Heart left ventricle (tissue), 16 donors: ENCODE results near the gene MICAL2. TPM values are rescaled to one million over a fixed set of nuclear protein-coding genes. Genes with fewer than 3 reads are reported as not detected.

Source experiments
- ATAC-seq, 4 donors: fragments of 200-7000 bp; cut with Tn5 transposase; one replicate each; pipeline ENCODE4 v1.9.1; 2020 to 2022; ENCODE audit warnings: moderate library complexity in 4 of 4, mild to moderate bottlenecking in 3 of 4, moderate number of reproducible peaks in 1 of 4
- DNase-seq, 5 donors: peaks; one replicate each; pipeline ENCODE4 v3.0.0-alpha.2; 2020
- H3K27ac ChIP-seq, 12 donors: fragments of 200-600 bp; sonication (generic) in 4 of 12; one replicate each; pipeline versions ENCODE4 v1.5.0 to v1.8.0; 2016 to 2022; ENCODE audit warnings: mild to moderate bottlenecking in 2 of 12
- H3K27me3 ChIP-seq, 9 donors: fragments of 200-600 bp; sonication (generic) in 2 of 9; one replicate each; pipeline versions ENCODE4 v1.5.1 to v1.8.0; 2016 to 2022; ENCODE audit warnings: mild to moderate bottlenecking in 3 of 9
- H3K36me3 ChIP-seq, 9 donors: fragments of 200-600 bp; sonication (generic) in 2 of 9; one replicate each; pipeline versions ENCODE4 v1.5.0 to v1.8.0; 2018 to 2022; ENCODE audit warnings: mild to moderate bottlenecking in 2 of 9
- H3K4me1 ChIP-seq, 12 donors: fragments of 200-600 bp; sonication (generic) in 4 of 12; one replicate each; pipeline versions ENCODE4 v1.5.0 to v1.8.0; 2016 to 2022; ENCODE audit warnings: mild to moderate bottlenecking in 3 of 12
- H3K4me3 ChIP-seq, 12 donors: fragments of 200-600 bp; sonication (generic) in 4 of 12; one replicate each; pipeline versions ENCODE4 v1.5.0 to v1.8.0; 2017 to 2022; ENCODE audit warnings: mild to moderate bottlenecking in 9 of 12, moderate library complexity in 4 of 12
- H3K9me3 ChIP-seq, 12 donors: fragments of 200-600 bp; sonication (generic) in 4 of 12; one replicate each; pipeline versions ENCODE4 v1.5.0 to v1.8.0; 2016 to 2022; ENCODE audit warnings: mild to moderate bottlenecking in 1 of 12
- POLR2A ChIP-seq, 2 donors: fragments of 450-650 bp; IDR thresholded peaks; one replicate each; pipeline ENCODE4 v1.6.1; 2017; ENCODE audit warnings: antibody characterized with exemption in 2 of 2, mild to moderate bottlenecking in 2 of 2, moderate library complexity in 2 of 2
- WGBS, 4 donors: extraction: QIAGEN DNeasy Blood & Tissue Kit in 2 of 4; methylation state at CpG; one replicate each; pipeline versions ENCODE4 v1.1.5 to v1.1.7; 2013 to 2018; 5-methylcytosine and 5-hydroxymethylcytosine counted together
- intact Hi-C, 10 donors: fragments of 100-400 bp; cut with DNase I; formaldehyde crosslinking; loops; one replicate each; pipeline versions ENCODE4 v1.11.1 to v1.14.2; 2022
- polyA plus RNA-seq, 2 donors: library from polyadenylated mRNA; stranded (reverse); fragments of 200-250 nt; gene quantifications; one replicate each; pipeline ENCODE4 v1.2.3, GENCODE V29; 2013
- total RNA-seq, 9 donors: library from RNA; depleted of rRNA in 2 of 9; stranded (reverse); fragments of >200 nt in 2 of 9; fragmentation: NEBNext Ultra II Directional in 3 of 9; extraction: Animal tissue kit (Norgen Biotek cat#: 25700) in 3 of 9; gene quantifications; one replicate each; pipeline versions ENCODE4 v1.1.0 to v1.2.4, GENCODE V29; 2016 to 2023
- TF ChIP-seq, protein P1 (sequence below), 12 donors: fragments of 200-600 bp; sonication (generic) in 4 of 12; IDR thresholded peaks; one replicate each; pipeline versions ENCODE4 v1.5.0 to v1.8.0; 2018 to 2022; ENCODE audit warnings: antibody characterized with exemption in 12 of 12, mild to moderate bottlenecking in 5 of 12
- donor health status: ischemic (EF 13 %, LVEDD 7.1; RV severe dilation, severe dysfunction).
- donor health status: healthy with polysubstance abuse.
- donor health status: DM: no; HTN: yes; CAD: no.
- donor health status: DM: no; HTN: no; CAD: no.
- donor health status: ischemic (EF 25% LVEDD 6.9; RV normal size, moderate dysfunction).
- donor health status: ischemic (EF 25% LVEDD 5.7; RV mildly dilated, moderate dysfunction).
- donor health status: healthy.
- donor health status: DM: yes; HTN: yes; CAD: no.
- donor health status: ischemic (EF 35%, LVEDD 5.7; RV mildly dilated, moderate dysfunction).
- donor health status: nonischemic (EF 11% LVEDD 7.7; RV severe dilation, severe dysfunction).
- donor health status: DM: yes; HTN: yes; CAD: no.
- donor health status: PGD.
- donor health status: ischemic (EF 29% LVEDD 5.4; RV normal size, mild dysfunction).
- donor health status: nonischemic (EF 23%, LVEDD 6.1; RV moderate dilation, normal function).

Gene MICAL2
- total and polyA plus RNA-seq, 11 donors, result 37.6 to 110 (median 86.4) TPM

DNA sequence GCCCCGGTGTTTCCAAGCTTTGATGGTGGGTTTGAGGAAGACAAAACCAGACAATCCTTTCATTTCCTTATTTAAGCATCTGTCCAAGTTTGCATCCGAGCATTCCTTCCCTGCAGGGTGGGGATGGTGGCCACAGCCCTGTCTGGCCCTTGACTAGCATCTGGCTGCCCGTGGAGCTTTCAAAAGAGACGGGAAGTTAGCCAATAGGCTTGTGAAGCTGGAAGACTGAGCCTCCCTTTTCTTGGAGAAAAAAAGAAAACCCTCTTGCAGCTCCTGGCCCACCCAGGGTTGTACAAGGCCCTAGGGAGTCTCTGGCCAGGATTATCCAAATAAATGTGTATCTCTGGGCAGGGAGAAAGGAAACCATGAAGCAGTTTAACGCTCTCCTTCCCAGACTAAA is 60.6 kb downstream of the MICAL2 start:
- ATAC-seq (peak; percentile 11 to 72 (median 64)), DNase-seq (peak in 4 of 5 donors; percentile 49 to 72 (median 60))
- intact Hi-C loops, result no loop called here
- Histone ChIP-seq H3K4me1 (peaks cover 0 to 82% (median 36%) of the 10 kb centered on the region in 12 donors), H3K27me3 (no peaks in the 10 kb centered on the region), H3K4me3 (no peak overlapping the region), H3K9me3 (peaks cover 0 to 4% (median 0%) of the 10 kb centered on the region in 12 donors), H3K27ac (peak overlapping the region in 10 of 12 donors; percentile 25 to 64 (median 54)), H3K36me3 (peaks cover 0 to 6% (median 0%) of the 10 kb centered on the region in 9 donors)
- WGBS, 4 donors, result 25 to 42% (median 28%) methylated on average over 5 of the region's 5 CpGs
- no peak for TF ChIP-seq POLR2A (IDR thresholded peaks at IDR 0.05)
- TF ChIP-seq, protein P1, sequence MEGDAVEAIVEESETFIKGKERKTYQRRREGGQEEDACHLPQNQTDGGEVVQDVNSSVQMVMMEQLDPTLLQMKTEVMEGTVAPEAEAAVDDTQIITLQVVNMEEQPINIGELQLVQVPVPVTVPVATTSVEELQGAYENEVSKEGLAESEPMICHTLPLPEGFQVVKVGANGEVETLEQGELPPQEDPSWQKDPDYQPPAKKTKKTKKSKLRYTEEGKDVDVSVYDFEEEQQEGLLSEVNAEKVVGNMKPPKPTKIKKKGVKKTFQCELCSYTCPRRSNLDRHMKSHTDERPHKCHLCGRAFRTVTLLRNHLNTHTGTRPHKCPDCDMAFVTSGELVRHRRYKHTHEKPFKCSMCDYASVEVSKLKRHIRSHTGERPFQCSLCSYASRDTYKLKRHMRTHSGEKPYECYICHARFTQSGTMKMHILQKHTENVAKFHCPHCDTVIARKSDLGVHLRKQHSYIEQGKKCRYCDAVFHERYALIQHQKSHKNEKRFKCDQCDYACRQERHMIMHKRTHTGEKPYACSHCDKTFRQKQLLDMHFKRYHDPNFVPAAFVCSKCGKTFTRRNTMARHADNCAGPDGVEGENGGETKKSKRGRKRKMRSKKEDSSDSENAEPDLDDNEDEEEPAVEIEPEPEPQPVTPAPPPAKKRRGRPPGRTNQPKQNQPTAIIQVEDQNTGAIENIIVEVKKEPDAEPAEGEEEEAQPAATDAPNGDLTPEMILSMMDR (IDR thresholded peaks at IDR 0.05), result no peak

DNA sequence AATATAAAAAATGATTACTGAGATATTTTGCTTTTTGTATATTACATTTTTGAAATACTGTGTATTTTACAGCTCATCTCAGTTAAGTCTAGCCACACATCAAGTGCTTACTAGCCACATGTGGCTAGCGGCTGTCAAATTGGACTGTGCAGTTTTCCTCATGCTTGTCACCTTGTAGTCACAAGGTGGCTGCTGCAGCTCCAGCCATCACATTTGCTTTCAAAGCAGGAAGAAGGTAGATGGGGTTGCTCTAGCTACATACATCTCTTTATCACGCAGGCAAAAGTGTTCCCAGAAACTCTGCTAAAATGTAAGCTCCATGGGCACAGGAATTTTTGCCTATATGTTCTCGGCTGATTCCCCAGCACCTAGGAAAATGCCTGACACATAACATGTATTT is 61.5 kb downstream of the MICAL2 start:
- Histone ChIP-seq H3K27me3 (no peaks in the 10 kb centered on the region), H3K4me1 (peaks cover 0 to 74% (median 32%) of the 10 kb centered on the region in 12 donors), H3K36me3 (peaks cover 0 to 6% (median 0%) of the 10 kb centered on the region in 9 donors), H3K9me3 (peaks cover 0 to 4% (median 0%) of the 10 kb centered on the region in 12 donors), H3K27ac (no peak overlapping the region), H3K4me3 (no peak overlapping the region)
- TF ChIP-seq, protein P1 (IDR thresholded peaks at IDR 0.05), result no peak
- TF ChIP-seq POLR2A (IDR thresholded peaks at IDR 0.05), result no peak
- intact Hi-C loops, result no loop called here
- DNase-seq (peak in 1 of 5 donors; percentile 7), ATAC-seq (no peak)
- 95 to 100% (median 98%) methylated on average over 3 of the region's 3 CpGs for WGBS, 4 donors

DNA sequence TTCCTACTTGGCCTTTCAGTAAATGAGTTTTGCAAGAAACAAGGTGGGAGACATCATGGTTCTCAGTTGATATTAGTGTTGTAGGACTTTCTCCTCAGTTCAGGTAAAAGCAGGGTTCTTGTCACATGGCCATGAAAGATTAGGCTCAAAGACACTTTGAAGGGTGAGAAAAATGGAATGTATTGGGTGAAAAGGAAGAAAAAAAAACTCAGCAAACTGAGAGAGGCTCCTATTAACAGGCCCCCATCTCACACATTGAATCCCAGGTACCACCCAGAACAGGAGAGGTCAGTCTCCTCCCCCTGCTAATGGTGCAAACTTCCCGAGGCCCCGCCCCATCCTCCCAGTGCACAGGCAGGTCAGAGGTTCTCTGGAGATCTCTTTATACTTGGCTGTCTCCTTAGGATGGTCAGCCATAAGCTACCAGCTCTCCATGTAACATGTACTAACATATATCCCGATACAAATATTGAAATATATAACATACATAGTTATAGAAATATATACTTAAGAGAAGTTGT is 62.2 kb downstream of the MICAL2 start:
- TF ChIP-seq, protein P1 (IDR thresholded peaks at IDR 0.05), result no peak
- TF ChIP-seq POLR2A (IDR thresholded peaks at IDR 0.05), result no peak
- Histone ChIP-seq H3K27ac (no peak overlapping the region), H3K4me3 (no peak overlapping the region), H3K27me3 (no peaks in the 10 kb centered on the region), H3K36me3 (peaks cover 0 to 6% (median 0%) of the 10 kb centered on the region in 9 donors), H3K4me1 (peaks cover 0 to 74% (median 27%) of the 10 kb centered on the region in 12 donors), H3K9me3 (peaks cover 0 to 4% (median 0%) of the 10 kb centered on the region in 12 donors)
- 72 to 82% (median 78%) methylated on average over 3 of the region's 3 CpGs for WGBS, 4 donors
- ATAC-seq (no peak), DNase-seq (no peak)
- intact Hi-C loops, result no loop called here

DNA sequence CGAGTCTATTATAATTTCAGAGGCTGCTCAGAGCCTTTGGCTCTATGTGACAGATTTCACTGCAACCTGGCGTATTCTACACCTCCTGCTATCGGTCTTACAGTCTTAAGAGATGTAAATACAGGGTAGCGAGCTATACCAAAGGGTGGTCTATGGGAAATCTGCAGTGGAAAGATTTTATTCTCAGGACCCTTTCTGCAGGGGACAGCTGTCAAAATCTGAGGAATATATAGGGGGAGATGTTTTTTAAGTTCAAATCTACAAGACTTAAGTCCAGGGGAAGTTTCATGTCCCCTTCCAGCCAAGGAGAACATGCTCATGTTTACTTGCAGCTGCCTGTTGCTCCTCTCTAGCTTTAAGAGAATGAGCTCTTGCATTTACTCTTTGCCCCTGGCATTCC is 62.7 kb downstream of the MICAL2 start:
- ATAC-seq (no peak), DNase-seq (no peak)
- Histone ChIP-seq H3K36me3 (peaks cover 0 to 6% (median 0%) of the 10 kb centered on the region in 9 donors), H3K4me3 (no peak overlapping the region), H3K4me1 (peaks cover 0 to 75% (median 30%) of the 10 kb centered on the region in 12 donors), H3K9me3 (peaks cover 0 to 4% (median 0%) of the 10 kb centered on the region in 12 donors), H3K27me3 (no peaks in the 10 kb centered on the region), H3K27ac (peak overlapping the region in 3 of 12 donors; percentile 5 to 33 (median 5))
- intact Hi-C loops, result no loop called here
- TF ChIP-seq, protein P1 (IDR thresholded peaks at IDR 0.05), result no peak
- TF ChIP-seq POLR2A (IDR thresholded peaks at IDR 0.05), result no peak
- WGBS, 4 donors, result 82 to 87% (median 85%) methylated on average over 4 of the region's 4 CpGs
